SK-N-SH (cell line): ENCODE data around the gene NCK1. TPM values are rescaled to one million over a fixed set of nuclear protein-coding genes. Genes with fewer than 3 reads are reported as not detected.

Experiments
- CTCF ChIA-PET: fragments of 300-600, 350-600 bp; formaldehyde crosslinking; extraction: SDS; loops from one replicate; lab custom pipeline; 2021; lab: Yijun Ruan, JAX
- POLR2A ChIA-PET: fragments of 350-600 bp; sonication (Branson Sonifier 250); formaldehyde crosslinking; extraction: SDS; loops from one replicate; lab custom pipeline; 2020; ENCODE audit warnings: antibody characterized with exemption, inconsistent platforms; lab: Yijun Ruan, JAX
- DNase-seq: peaks from one replicate; pipeline ENCODE4 v3.0.0; 2012
- H2AFZ ChIP-seq: fragments of 200-600 bp; sonication (generic); 2 replicates; pipeline ENCODE4 v1.8.1; 2016; ENCODE audit warnings: antibody characterized with exemption, mild to moderate bottlenecking, low read depth
- H3F3A ChIP-seq: fragments of 200-600 bp; sonication (generic); replicated peaks from 2 replicates; pipeline ENCODE3; 2016; ENCODE audit warnings: antibody characterized with exemption, mild to moderate bottlenecking; ENCODE audit not compliant: insufficient read depth
- H3K27ac ChIP-seq, 2 experiments: fragments of 200-500 bp in 1 of 2; fragments of 200-600 bp in 1 of 2; sonication (Bioruptor generic) in 1 of 2; sonication (generic), shearing (Covaris generic) in 1 of 2; 2 replicates each; pipeline versions ENCODE4 v1.5.1 to v1.6.1; 2014 to 2016; ENCODE audit warnings: low read depth in 2 of 2, inconsistent platforms in 1 of 2, low read length in 1 of 2, mild to moderate bottlenecking in 1 of 2, mixed read lengths in 1 of 2
- H3K27me3 ChIP-seq: fragments of 200-600 bp; sonication (generic), shearing (Covaris generic); 2 replicates; pipeline ENCODE4 v1.6.1; 2016; ENCODE audit warnings: mixed run types; ENCODE audit not compliant: insufficient read depth
- H3K36me3 ChIP-seq, 2 experiments: fragments of 200-500 bp in 1 of 2; fragments of 200-600 bp in 1 of 2; sonication (Bioruptor generic) in 1 of 2; sonication (generic) in 1 of 2; replicated peaks in 1 of 2; 2 replicates each; pipeline versions ENCODE3 to v1.5.1; 2014 to 2016; ENCODE audit warnings: low read length in 1 of 2, mild to moderate bottlenecking in 1 of 2; ENCODE audit not compliant: insufficient read depth in 2 of 2, control insufficient read depth in 1 of 2
- H3K4me1 ChIP-seq, 2 experiments: fragments of 200-500 bp in 1 of 2; fragments of 200-600 bp in 1 of 2; sonication (Bioruptor generic) in 1 of 2; sonication (generic), shearing (Covaris generic) in 1 of 2; 2 replicates each; pipeline versions ENCODE4 v1.5.1 to v1.6.1; 2014 to 2016; ENCODE audit warnings: low read depth in 1 of 2, low read length in 1 of 2, mixed run types in 1 of 2; ENCODE audit not compliant: insufficient read depth in 2 of 2, control insufficient read depth in 1 of 2
- H3K4me2 ChIP-seq: fragments of 200-600 bp; sonication (generic), shearing (Covaris generic); 2 replicates; pipeline ENCODE4 v1.6.1; 2017; ENCODE audit warnings: mixed run types
- H3K4me3 ChIP-seq, 2 experiments: fragments of 200-500 bp in 1 of 2; fragments of 200-600 bp in 1 of 2; sonication (Bioruptor generic) in 1 of 2; sonication (generic), shearing (Covaris generic) in 1 of 2; 2 replicates each; pipeline versions ENCODE4 v1.5.1 to v1.8.1; 2014 to 2016; ENCODE audit warnings: low read depth in 2 of 2, inconsistent platforms in 1 of 2, low read length in 1 of 2, mild to moderate bottlenecking in 1 of 2, mixed read lengths in 1 of 2, moderate library complexity in 1 of 2
- H3K79me2 ChIP-seq: fragments of 200-600 bp; sonication (generic); 2 replicates; pipeline ENCODE4 v1.8.1; 2017; ENCODE audit warnings: mild to moderate bottlenecking; ENCODE audit not compliant: insufficient read depth
- H3K9ac ChIP-seq: fragments of 200-600 bp; sonication (generic); 2 replicates; pipeline ENCODE4 v1.6.1; 2017; ENCODE audit warnings: mixed run types
- H3K9me2 ChIP-seq: fragments of 200-600 bp; sonication (generic); 2 replicates; pipeline ENCODE4 v1.6.1; 2017; ENCODE audit warnings: mixed run types
- H3K9me3 ChIP-seq: fragments of 200-600 bp; sonication (generic); 2 replicates; pipeline ENCODE4 v1.6.1; 2017; ENCODE audit warnings: mixed run types, mild to moderate bottlenecking, moderate library complexity
- H4K20me1 ChIP-seq: fragments of 200-600 bp; sonication (generic); 2 replicates; pipeline ENCODE4 v1.6.1; 2017; ENCODE audit warnings: mild to moderate bottlenecking, mixed run types; ENCODE audit not compliant: insufficient read depth
- CTCF ChIP-seq: fragments of 200-600 bp; sonication (generic); IDR thresholded peaks from 2 replicates; pipeline ENCODE4 v1.6.1; 2017; ENCODE audit warnings: antibody characterized with exemption, mild to moderate bottlenecking, moderate library complexity
- ELF1 ChIP-seq: IDR thresholded peaks from 2 replicates; pipeline ENCODE4 v1.4.0; 2012
- EZH2phosphoT487 ChIP-seq: fragments of 200-600 bp; sonication (generic); IDR thresholded peaks from 2 replicates; pipeline ENCODE4 v1.6.1; 2017; ENCODE audit warnings: low read depth, mixed run types, mild to moderate bottlenecking, antibody characterized with exemption, moderate library complexity, borderline replicate concordance
- FOSL2 ChIP-seq: IDR thresholded peaks from 2 replicates; pipeline ENCODE4 v1.4.0; 2012; ENCODE audit warnings: low read depth, mild to moderate bottlenecking, moderate library complexity, borderline replicate concordance
- FOXJ3 ChIP-seq: sonication (generic); formaldehyde crosslinking; IDR thresholded peaks from 2 replicates; pipeline ENCODE4 v1.5.1; 2020; ENCODE audit warnings: mild to moderate bottlenecking, missing genetic modification reagents
- FOXM1 ChIP-seq: IDR thresholded peaks from 2 replicates; pipeline ENCODE4 v1.4.0; 2012; ENCODE audit warnings: low read depth, mild to moderate bottlenecking
- GABPA ChIP-seq: IDR thresholded peaks from 2 replicates; pipeline ENCODE4 v1.4.0; 2012; ENCODE audit warnings: low read depth, mild to moderate bottlenecking
- GATA2 ChIP-seq: sonication (generic); formaldehyde crosslinking; IDR thresholded peaks from 2 replicates; pipeline ENCODE4 v1.5.0; 2020; ENCODE audit warnings: mild to moderate bottlenecking, missing genetic modification reagents
- MXI1 ChIP-seq: IDR thresholded peaks from 2 replicates; pipeline ENCODE4 v1.6.1; 2012; ENCODE audit warnings: mild to moderate bottlenecking, low read depth, low read length, improper control_type of control experiment
- NFIC ChIP-seq: IDR thresholded peaks from 2 replicates; pipeline ENCODE4 v1.4.0; 2012; ENCODE audit warnings: borderline replicate concordance
- NRF1 ChIP-seq: IDR thresholded peaks from 2 replicates; pipeline ENCODE4 v1.6.1; 2012; ENCODE audit warnings: low read depth, mild to moderate bottlenecking, low read length
- RAD21 ChIP-seq: IDR thresholded peaks from 2 replicates; pipeline ENCODE4 v1.6.1; 2012; ENCODE audit warnings: mild to moderate bottlenecking, low read length
- RCOR1 ChIP-seq: fragments of 150-350 bp; IDR thresholded peaks from 2 replicates; pipeline ENCODE4 v1.6.1; 2017; ENCODE audit warnings: antibody characterized with exemption, low read length
- RXRA ChIP-seq: IDR thresholded peaks from 2 replicates; pipeline ENCODE4 v1.4.0; 2012; ENCODE audit warnings: low read depth, mild to moderate bottlenecking, borderline replicate concordance
- SIN3A ChIP-seq: IDR thresholded peaks from 2 replicates; pipeline ENCODE4 v1.6.1; 2012; ENCODE audit warnings: low read depth, mild to moderate bottlenecking, low read length, moderate library complexity, borderline replicate concordance
- SMC3 ChIP-seq: IDR thresholded peaks from 2 replicates; pipeline ENCODE4 v1.6.1; 2012; ENCODE audit warnings: low read depth, low read length, improper control_type of control experiment
- USF1 ChIP-seq: IDR thresholded peaks from 2 replicates; pipeline ENCODE4 v1.4.0; 2012; ENCODE audit warnings: low read depth, borderline replicate concordance
- YY1 ChIP-seq: IDR thresholded peaks from 2 replicates; pipeline ENCODE4 v1.4.0; 2012; ENCODE audit warnings: low read depth, mild to moderate bottlenecking
- WGBS: methylation state at CpG from one replicate; pipeline ENCODE4 v1.1.6; 2017; ENCODE audit warnings: low lambda C conversion rate; 5-methylcytosine and 5-hydroxymethylcytosine counted together
- polyA plus RNA-seq, 3 experiments: library from polyadenylated mRNA; depleted of rRNA; stranded (reverse); fragments of >200 nt; gene quantifications; 2 replicates each; pipeline ENCODE4 v1.2.3, GENCODE V29; 2012
- TF ChIP-seq, protein P1 (sequence below): fragments of 150-350 bp; IDR thresholded peaks from 2 replicates; pipeline ENCODE4 v1.6.1; 2016; ENCODE audit warnings: mild to moderate bottlenecking, low read depth, low read length

The NCK1 gene
- polyA plus RNA-seq, 1 of the 3 experiments (the other 2 are of a cell fraction), result 16.2 TPM

DNA sequence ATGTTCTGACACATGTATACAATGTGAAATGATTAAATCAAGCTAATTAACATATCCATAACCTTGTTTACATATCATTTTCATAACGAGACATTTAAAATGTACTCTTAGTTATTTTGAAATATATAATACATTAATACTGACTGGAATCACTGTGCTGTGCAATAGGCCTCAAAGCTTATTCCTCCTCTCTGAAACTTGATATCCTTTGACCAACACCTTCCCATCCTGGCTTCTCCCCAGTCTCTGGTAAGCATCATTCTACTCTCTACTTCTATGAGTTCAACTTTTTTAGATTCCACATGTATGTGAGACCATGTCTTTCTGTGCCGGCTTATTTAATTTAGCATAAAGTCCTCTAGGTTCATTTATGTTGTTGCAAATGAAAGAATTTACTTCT is 48.7 kb downstream of the NCK1 start (continued):
- TF ChIP-seq CTCF (no peak), ELF1 (no peak), USF1 (no peak), FOXM1 (no peak), RAD21 (no peak), MXI1 (no peak), YY1 (no peak)
- TF ChIP-seq, protein P1, sequence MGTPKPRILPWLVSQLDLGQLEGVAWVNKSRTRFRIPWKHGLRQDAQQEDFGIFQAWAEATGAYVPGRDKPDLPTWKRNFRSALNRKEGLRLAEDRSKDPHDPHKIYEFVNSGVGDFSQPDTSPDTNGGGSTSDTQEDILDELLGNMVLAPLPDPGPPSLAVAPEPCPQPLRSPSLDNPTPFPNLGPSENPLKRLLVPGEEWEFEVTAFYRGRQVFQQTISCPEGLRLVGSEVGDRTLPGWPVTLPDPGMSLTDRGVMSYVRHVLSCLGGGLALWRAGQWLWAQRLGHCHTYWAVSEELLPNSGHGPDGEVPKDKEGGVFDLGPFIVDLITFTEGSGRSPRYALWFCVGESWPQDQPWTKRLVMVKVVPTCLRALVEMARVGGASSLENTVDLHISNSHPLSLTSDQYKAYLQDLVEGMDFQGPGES, result no peak

DNA sequence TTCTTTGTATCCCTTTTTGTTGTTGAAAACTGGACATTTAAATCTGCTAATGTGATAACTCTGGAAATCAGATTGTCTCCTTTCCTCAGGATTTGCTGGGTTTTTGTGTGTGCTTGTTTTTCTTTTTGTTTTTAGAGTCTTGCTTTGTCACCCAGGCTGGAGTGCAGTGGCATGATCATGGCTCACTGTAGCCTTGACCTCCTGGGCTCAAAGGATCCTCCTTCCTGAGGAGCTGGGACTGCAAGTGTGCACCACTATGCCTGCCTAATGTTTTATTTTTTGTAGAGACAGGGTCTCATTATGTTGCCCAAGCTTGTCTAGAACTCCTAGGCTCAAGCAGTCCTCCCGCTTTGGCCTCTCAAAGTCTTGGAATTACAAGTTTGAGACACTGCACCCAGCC is 51.2 kb downstream of the NCK1 start:
- Histone ChIP-seq H3K27me3 (no peaks in the 10 kb centered on the region), H3K9me3 (no peaks in the 10 kb centered on the region), H3K9ac (no peak overlapping the region), H3K4me3 (no peak overlapping the region), H3K4me2 (no peak overlapping the region), H2AFZ (no peak overlapping the region), H3K79me2 (peaks cover 98% of the 10 kb centered on the region), H3K27ac (no peak overlapping the region), H4K20me1 (peaks cover 12% of the 10 kb centered on the region), H3K4me1 (no peaks in the 10 kb centered on the region; a peak in 1 of 4 replicates), H3F3A (peaks cover 11% of the 10 kb centered on the region), H3K36me3 (peaks cover 0 to 2% of the 10 kb centered on the region in 2 experiments), H3K9me2 (no peaks in the 10 kb centered on the region)
- no peak for DNase-seq
- ChIA-PET CTCF (no interaction called here), POLR2A (no interaction called here)
- no peak for TF ChIP-seq RCOR1
- TF ChIP-seq, protein P1, result no peak
- no peak for TF ChIP-seq FOSL2
- TF ChIP-seq SMC3, result no peak
- TF ChIP-seq EZH2phosphoT487, result no peak
- TF ChIP-seq RXRA, result no peak
- TF ChIP-seq FOXM1, result no peak
- no peak for TF ChIP-seq GATA2
- no peak for TF ChIP-seq NFIC
- TF ChIP-seq SIN3A, result no peak
- TF ChIP-seq GABPA, result no peak
- TF ChIP-seq NRF1, result no peak
- TF ChIP-seq CTCF, result no peak
- TF ChIP-seq FOXJ3 (CRISPR knock-in tag), result no peak
- TF ChIP-seq YY1, result no peak
- WGBS, result 95% methylated on average over 1 of the region's 1 CpG
